ENCODE data around the gene CACNA1H.

Gene CACNA1H

GRCh38 chr16:1152651-1153259 is at the start of gene CACNA1H:
Gene CACNA1H (plus strand): TSS chr16:1153106. CDS start chr16:1153738, 632 bp downstream.
- DNase-seq: peak; percentile 62

GRCh38 chr16:1103636-1103980 is 49.3 kb upstream of the CACNA1H start:
- DNase-seq: no peak

- peak; percentile 54 to 65 for DNase-seq
These were observed 46.9 kb upstream of the CACNA1H start for GRCh38 chr16:1105888-1106620.

GRCh38 chr16:1106659-1107058 is 46.2 kb upstream of the CACNA1H start:
- DNase-seq: no peak

GRCh38 chr16:1107141-1107540 is 45.8 kb upstream of the CACNA1H start:
- no peak for DNase-seq

GRCh38 chr16:1107731-1108130 is 45.2 kb upstream of the CACNA1H start:
- no peak for DNase-seq

GRCh38 chr16:1108299-1109252 is 44.3 kb upstream of the CACNA1H start:
- no peak for DNase-seq

GRCh38 chr16:1109648-1110047 is 43.3 kb upstream of the CACNA1H start:
- DNase-seq: no peak

GRCh38 chr16:1112506-1113184 is 40.3 kb upstream of the CACNA1H start:
- DNase-seq: no peak

- DNase-seq: no peak
These were observed 39.4 kb upstream of the CACNA1H start for GRCh38 chr16:1113489-1113888.

- no peak for DNase-seq
These were observed 38.9 kb upstream of the CACNA1H start for GRCh38 chr16:1113889-1114526.

GRCh38 chr16:1116693-1117077 is 36.2 kb upstream of the CACNA1H start:
- no peak for DNase-seq

- no peak for DNase-seq
These were observed 35.6 kb upstream of the CACNA1H start for GRCh38 chr16:1117176-1117900.

- DNase-seq: no peak
These were observed 35.0 kb upstream of the CACNA1H start for GRCh38 chr16:1117926-1118325.

GRCh38 chr16:1119129-1119528 is 33.8 kb upstream of the CACNA1H start:
- no peak for DNase-seq

- DNase-seq: no peak
These were observed 32.9 kb upstream of the CACNA1H start for GRCh38 chr16:1119766-1120576.

GRCh38 chr16:1120577-1120941 is 32.3 kb upstream of the CACNA1H start:
- no peak for DNase-seq

- DNase-seq: no peak
These were observed 31.9 kb upstream of the CACNA1H start for GRCh38 chr16:1121009-1121408.

GRCh38 chr16:1121601-1122397 is 31.1 kb upstream of the CACNA1H start:
- DNase-seq: no peak

GRCh38 chr16:1122398-1122765 is 30.5 kb upstream of the CACNA1H start:
- DNase-seq: no peak

All from stimulated activated CD4-positive, alpha-beta T cell treated with anti-CD3 and anti-CD28 coated beads, Interleukin-2, amount 100 ng/mL, for 24 hours (primary cell).